ENCODE data around the gene ATP8B3.

DNA sequence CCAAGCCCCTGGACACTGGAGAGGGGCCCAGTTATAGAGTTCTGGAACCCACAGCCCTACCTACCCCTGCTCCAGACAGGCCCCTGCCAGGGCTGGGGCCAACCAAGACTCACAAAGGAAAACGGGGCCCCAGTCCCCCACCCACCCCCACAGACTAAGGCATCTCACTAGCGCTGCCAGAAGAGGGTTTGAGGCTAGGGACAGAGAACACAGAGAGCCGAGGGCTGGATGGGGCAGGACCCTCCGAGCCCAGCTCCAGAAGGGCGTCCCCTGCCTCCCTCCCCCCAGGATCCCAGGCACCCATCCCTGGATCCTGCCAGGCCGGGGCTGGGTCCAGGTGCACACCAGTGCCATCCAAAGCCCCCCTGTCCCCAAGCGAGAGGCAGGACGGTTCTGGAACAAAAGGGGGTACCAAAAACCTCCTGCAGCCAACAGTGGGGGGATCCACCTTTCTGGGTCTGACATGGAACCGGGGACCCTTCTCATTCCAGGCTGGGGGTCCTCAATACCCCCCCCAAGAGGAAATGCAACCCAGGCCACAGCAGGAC lies 40.6 kb upstream of the ATP8B3 start:
- TF ChIP-seq, protein P1, sequence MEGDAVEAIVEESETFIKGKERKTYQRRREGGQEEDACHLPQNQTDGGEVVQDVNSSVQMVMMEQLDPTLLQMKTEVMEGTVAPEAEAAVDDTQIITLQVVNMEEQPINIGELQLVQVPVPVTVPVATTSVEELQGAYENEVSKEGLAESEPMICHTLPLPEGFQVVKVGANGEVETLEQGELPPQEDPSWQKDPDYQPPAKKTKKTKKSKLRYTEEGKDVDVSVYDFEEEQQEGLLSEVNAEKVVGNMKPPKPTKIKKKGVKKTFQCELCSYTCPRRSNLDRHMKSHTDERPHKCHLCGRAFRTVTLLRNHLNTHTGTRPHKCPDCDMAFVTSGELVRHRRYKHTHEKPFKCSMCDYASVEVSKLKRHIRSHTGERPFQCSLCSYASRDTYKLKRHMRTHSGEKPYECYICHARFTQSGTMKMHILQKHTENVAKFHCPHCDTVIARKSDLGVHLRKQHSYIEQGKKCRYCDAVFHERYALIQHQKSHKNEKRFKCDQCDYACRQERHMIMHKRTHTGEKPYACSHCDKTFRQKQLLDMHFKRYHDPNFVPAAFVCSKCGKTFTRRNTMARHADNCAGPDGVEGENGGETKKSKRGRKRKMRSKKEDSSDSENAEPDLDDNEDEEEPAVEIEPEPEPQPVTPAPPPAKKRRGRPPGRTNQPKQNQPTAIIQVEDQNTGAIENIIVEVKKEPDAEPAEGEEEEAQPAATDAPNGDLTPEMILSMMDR (conservative IDR thresholded peaks at IDR 0.05; ENCODE audit: low read depth in 2 of 2), result no peak
- TF ChIP-seq EZH2 (IDR thresholded peaks at IDR 0.05; ENCODE audit: low read depth, unreplicated experiment) (no peak), EZH2phosphoT487 (IDR thresholded peaks at IDR 0.05; ENCODE audit: unreplicated experiment) (no peak), ZNF331 (CRISPR knock-in tag; IDR thresholded peaks at IDR 0.05; ENCODE audit: low read depth) (no peak), CREB1 (CRISPR knock-in tag; IDR thresholded peaks at IDR 0.05; ENCODE audit: low read depth) (no peak), POLR2AphosphoS5 (IDR thresholded peaks at IDR 0.05; ENCODE audit: low read depth) (no peak), JUNB (IDR thresholded peaks at IDR 0.05; ENCODE audit: unreplicated experiment) (no peak), NANOG (IDR thresholded peaks at IDR 0.05; ENCODE audit: borderline replicate concordance) (no peak), ZNF114 (CRISPR knock-in tag; IDR thresholded peaks at IDR 0.05) (no peak)
- TF ChIP-seq, protein P2, sequence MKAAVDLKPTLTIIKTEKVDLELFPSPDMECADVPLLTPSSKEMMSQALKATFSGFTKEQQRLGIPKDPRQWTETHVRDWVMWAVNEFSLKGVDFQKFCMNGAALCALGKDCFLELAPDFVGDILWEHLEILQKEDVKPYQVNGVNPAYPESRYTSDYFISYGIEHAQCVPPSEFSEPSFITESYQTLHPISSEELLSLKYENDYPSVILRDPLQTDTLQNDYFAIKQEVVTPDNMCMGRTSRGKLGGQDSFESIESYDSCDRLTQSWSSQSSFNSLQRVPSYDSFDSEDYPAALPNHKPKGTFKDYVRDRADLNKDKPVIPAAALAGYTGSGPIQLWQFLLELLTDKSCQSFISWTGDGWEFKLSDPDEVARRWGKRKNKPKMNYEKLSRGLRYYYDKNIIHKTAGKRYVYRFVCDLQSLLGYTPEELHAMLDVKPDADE (IDR thresholded peaks at IDR 0.05), result no peak
- TF ChIP-seq, protein P3, sequence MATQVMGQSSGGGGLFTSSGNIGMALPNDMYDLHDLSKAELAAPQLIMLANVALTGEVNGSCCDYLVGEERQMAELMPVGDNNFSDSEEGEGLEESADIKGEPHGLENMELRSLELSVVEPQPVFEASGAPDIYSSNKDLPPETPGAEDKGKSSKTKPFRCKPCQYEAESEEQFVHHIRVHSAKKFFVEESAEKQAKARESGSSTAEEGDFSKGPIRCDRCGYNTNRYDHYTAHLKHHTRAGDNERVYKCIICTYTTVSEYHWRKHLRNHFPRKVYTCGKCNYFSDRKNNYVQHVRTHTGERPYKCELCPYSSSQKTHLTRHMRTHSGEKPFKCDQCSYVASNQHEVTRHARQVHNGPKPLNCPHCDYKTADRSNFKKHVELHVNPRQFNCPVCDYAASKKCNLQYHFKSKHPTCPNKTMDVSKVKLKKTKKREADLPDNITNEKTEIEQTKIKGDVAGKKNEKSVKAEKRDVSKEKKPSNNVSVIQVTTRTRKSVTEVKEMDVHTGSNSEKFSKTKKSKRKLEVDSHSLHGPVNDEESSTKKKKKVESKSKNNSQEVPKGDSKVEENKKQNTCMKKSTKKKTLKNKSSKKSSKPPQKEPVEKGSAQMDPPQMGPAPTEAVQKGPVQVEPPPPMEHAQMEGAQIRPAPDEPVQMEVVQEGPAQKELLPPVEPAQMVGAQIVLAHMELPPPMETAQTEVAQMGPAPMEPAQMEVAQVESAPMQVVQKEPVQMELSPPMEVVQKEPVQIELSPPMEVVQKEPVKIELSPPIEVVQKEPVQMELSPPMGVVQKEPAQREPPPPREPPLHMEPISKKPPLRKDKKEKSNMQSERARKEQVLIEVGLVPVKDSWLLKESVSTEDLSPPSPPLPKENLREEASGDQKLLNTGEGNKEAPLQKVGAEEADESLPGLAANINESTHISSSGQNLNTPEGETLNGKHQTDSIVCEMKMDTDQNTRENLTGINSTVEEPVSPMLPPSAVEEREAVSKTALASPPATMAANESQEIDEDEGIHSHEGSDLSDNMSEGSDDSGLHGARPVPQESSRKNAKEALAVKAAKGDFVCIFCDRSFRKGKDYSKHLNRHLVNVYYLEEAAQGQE (IDR thresholded peaks at IDR 0.05; ENCODE audit: unreplicated experiment), result no peak

All from GM23338 (cell line).